ENCODE measurements around the gene ST8SIA4.

ST8SIA4 gene

DNA sequence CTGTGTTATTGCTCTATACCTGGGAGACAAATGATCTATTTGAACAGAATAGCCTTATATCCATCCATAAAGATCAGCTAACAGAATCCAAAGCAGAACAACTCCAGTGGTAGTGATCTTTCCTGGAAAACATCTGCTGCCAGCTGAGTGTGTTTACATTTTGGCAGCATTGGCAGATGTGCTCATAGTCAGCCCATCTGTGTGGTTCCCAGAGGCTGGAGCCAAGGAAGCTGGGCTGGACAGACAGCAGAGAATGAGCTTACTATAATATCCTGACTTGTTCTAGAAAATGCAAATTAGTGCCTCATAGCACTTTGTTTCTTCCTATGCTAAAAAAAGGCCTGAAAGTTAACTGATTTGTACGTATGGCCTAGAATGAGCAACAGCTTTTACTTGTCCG lies 99.7 kb downstream of the ST8SIA4 start:
- Histone ChIP-seq H2BK12ac (ENCODE audit: low read length) (no peak overlapping the region), H3K4me1 (ENCODE audit: control insufficient read depth in 2 of 2, insufficient read depth in 1 of 2, low read depth in 1 of 2, low read length in 2 of 2) (no peaks in the 10 kb centered on the region), H3K27ac (replicated peaks; ENCODE audit: low read length) (no peak overlapping the region), H3K36me3 (replicated peaks in 1 of 2; ENCODE audit: control insufficient read depth in 2 of 2, insufficient read depth in 2 of 2, low read length in 2 of 2) (peaks cover 0 to 2% of the 10 kb centered on the region in 2 donors), H4K91ac (ENCODE audit: low read depth, low read length, poor library complexity) (no peak overlapping the region), H3K14ac (ENCODE audit: low read length) (no peak overlapping the region), H4K8ac (ENCODE audit: low read depth, low read length) (no peak overlapping the region), H3K9ac (ENCODE audit: low read depth, low read length, poor library complexity) (no peak overlapping the region), H2AFZ (ENCODE audit: low read length) (no peak overlapping the region), H3K18ac (ENCODE audit: low read length) (no peak overlapping the region), H2BK15ac (ENCODE audit: low read length) (no peak overlapping the region), H3K4me3 (ENCODE audit: low read length in 2 of 2) (no peak overlapping the region), H3K23ac (ENCODE audit: low read depth, low read length, poor library complexity) (no peak overlapping the region), H3K27me3 (ENCODE audit: control insufficient read depth in 3 of 3, insufficient read depth in 3 of 3, low read depth in 1 of 3, low read length in 3 of 3) (no peaks in the 10 kb centered on the region), H2BK5ac (ENCODE audit: low read length) (no peak overlapping the region), H3K4me2 (ENCODE audit: insufficient read depth, low read length, poor library complexity, severe bottlenecking) (no peak overlapping the region), H2AK5ac (ENCODE audit: low read depth, low read length) (no peak overlapping the region), H2BK120ac (ENCODE audit: low read depth, low read length) (no peak overlapping the region), H3K4ac (ENCODE audit: low read length) (no peak overlapping the region), H3K79me1 (ENCODE audit: low read depth, low read length) (no peaks in the 10 kb centered on the region), H3K9me3 (replicated peaks in 1 of 2; ENCODE audit: control insufficient read depth in 2 of 2, insufficient read depth in 1 of 2, low read depth in 1 of 2, low read length in 2 of 2) (peaks cover 0 to 7% of the 10 kb centered on the region in 2 donors)
- no CpG with 5 or more reads among the region's 2 CpGs for WGBS, 2 donors (ENCODE audit: extremely low coverage in 2 of 2, insufficient read length in 2 of 2, insufficient replicate concordance in 1 of 2)
- no peak for DNase-seq (ENCODE audit: low spot score)

DNA sequence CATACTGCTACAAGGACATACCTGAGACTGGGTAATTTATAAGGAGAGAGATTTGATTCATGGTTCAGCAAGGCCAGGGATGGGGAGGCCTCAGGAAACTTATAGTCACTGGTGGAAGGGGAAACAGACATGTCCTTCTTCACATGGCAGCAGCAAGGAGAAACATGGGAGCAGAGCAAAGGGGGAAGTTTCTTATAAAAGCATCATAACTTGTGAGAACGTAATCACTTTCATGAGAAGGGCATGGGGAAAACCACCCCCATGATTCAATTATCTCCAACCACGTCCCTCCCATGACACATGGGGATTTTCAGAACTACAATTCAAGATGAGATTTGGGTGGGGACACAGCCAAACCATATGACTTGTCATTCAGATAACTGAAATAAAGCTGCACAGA lies 100.9 kb downstream of the ST8SIA4 start:
- no peak overlapping the region for H2BK15ac ChIP-seq (ENCODE audit: low read length)
- H3K27ac ChIP-seq (replicated peaks; ENCODE audit: low read length): no peak overlapping the region
- no peak overlapping the region for H4K91ac ChIP-seq (ENCODE audit: low read depth, low read length, poor library complexity)
- peaks cover 0 to 7% of the 10 kb centered on the region in 2 donors for H3K9me3 ChIP-seq (replicated peaks in 1 of 2; ENCODE audit: control insufficient read depth in 2 of 2, insufficient read depth in 1 of 2, low read depth in 1 of 2, low read length in 2 of 2)
- H2BK12ac ChIP-seq (ENCODE audit: low read length): no peak overlapping the region
- no peak overlapping the region for H2AFZ ChIP-seq (ENCODE audit: low read length)
- DNase-seq (ENCODE audit: low spot score): no peak
- no peak overlapping the region for H3K4me2 ChIP-seq (ENCODE audit: insufficient read depth, low read length, poor library complexity, severe bottlenecking)
- H3K4me1 ChIP-seq (ENCODE audit: control insufficient read depth in 2 of 2, insufficient read depth in 1 of 2, low read depth in 1 of 2, low read length in 2 of 2): no peaks in the 10 kb centered on the region
- H3K27me3 ChIP-seq (ENCODE audit: control insufficient read depth in 3 of 3, insufficient read depth in 3 of 3, low read depth in 1 of 3, low read length in 3 of 3): no peaks in the 10 kb centered on the region
- no peak overlapping the region for H4K8ac ChIP-seq (ENCODE audit: low read depth, low read length)
- H2AK5ac ChIP-seq (ENCODE audit: low read depth, low read length): no peak overlapping the region
- no peak overlapping the region for H3K4ac ChIP-seq (ENCODE audit: low read length)
- H3K79me1 ChIP-seq (ENCODE audit: low read depth, low read length): no peaks in the 10 kb centered on the region
- no peak overlapping the region for H2BK5ac ChIP-seq (ENCODE audit: low read length)
- H3K14ac ChIP-seq (ENCODE audit: low read length): no peak overlapping the region
- no peak overlapping the region for H3K9ac ChIP-seq (ENCODE audit: low read depth, low read length, poor library complexity)
- no CpG with 5 or more reads among the region's 2 CpGs for WGBS, 2 donors (ENCODE audit: extremely low coverage in 2 of 2, insufficient read length in 2 of 2, insufficient replicate concordance in 1 of 2)
- no peak overlapping the region for H3K23ac ChIP-seq (ENCODE audit: low read depth, low read length, poor library complexity)
- no peak overlapping the region for H3K4me3 ChIP-seq (ENCODE audit: low read length in 2 of 2)
- H3K18ac ChIP-seq (ENCODE audit: low read length): no peak overlapping the region
- H2BK120ac ChIP-seq (ENCODE audit: low read depth, low read length): no peak overlapping the region
- no peaks in the 10 kb centered on the region for H3K36me3 ChIP-seq (replicated peaks in 1 of 2; ENCODE audit: control insufficient read depth in 2 of 2, insufficient read depth in 2 of 2, low read length in 2 of 2)

GRCh38 chr5:100800562-100800961 lies 102.5 kb downstream of the ST8SIA4 start:
- Histone ChIP-seq H3K4me1 (ENCODE audit: control insufficient read depth in 2 of 2, insufficient read depth in 1 of 2, low read depth in 1 of 2, low read length in 2 of 2) (no peaks in the 10 kb centered on the region), H3K79me1 (ENCODE audit: low read depth, low read length) (no peaks in the 10 kb centered on the region), H2AK5ac (ENCODE audit: low read depth, low read length) (no peak overlapping the region), H3K4me3 (ENCODE audit: low read length in 2 of 2) (no peak overlapping the region), H3K9me3 (replicated peaks in 1 of 2; ENCODE audit: control insufficient read depth in 2 of 2, insufficient read depth in 1 of 2, low read depth in 1 of 2, low read length in 2 of 2) (peaks cover 0 to 7% of the 10 kb centered on the region in 2 donors), H2AFZ (ENCODE audit: low read length) (no peak overlapping the region), H3K4ac (ENCODE audit: low read length) (no peak overlapping the region), H2BK5ac (ENCODE audit: low read length) (no peak overlapping the region), H3K36me3 (replicated peaks in 1 of 2; ENCODE audit: control insufficient read depth in 2 of 2, insufficient read depth in 2 of 2, low read length in 2 of 2) (no peaks in the 10 kb centered on the region), H3K23ac (ENCODE audit: low read depth, low read length, poor library complexity) (no peak overlapping the region), H3K27ac (replicated peaks; ENCODE audit: low read length) (no peak overlapping the region), H4K8ac (ENCODE audit: low read depth, low read length) (no peak overlapping the region), H3K4me2 (ENCODE audit: insufficient read depth, low read length, poor library complexity, severe bottlenecking) (no peak overlapping the region), H3K14ac (ENCODE audit: low read length) (no peak overlapping the region), H2BK15ac (ENCODE audit: low read length) (no peak overlapping the region), H2BK12ac (ENCODE audit: low read length) (no peak overlapping the region), H3K27me3 (ENCODE audit: control insufficient read depth in 3 of 3, insufficient read depth in 3 of 3, low read depth in 1 of 3, low read length in 3 of 3) (no peaks in the 10 kb centered on the region), H3K18ac (ENCODE audit: low read length) (no peak overlapping the region), H4K91ac (ENCODE audit: low read depth, low read length, poor library complexity) (no peak overlapping the region), H2BK120ac (ENCODE audit: low read depth, low read length) (no peak overlapping the region), H3K9ac (ENCODE audit: low read depth, low read length, poor library complexity) (no peak overlapping the region)
- WGBS, 2 donors (ENCODE audit: extremely low coverage in 2 of 2, insufficient read length in 2 of 2, insufficient replicate concordance in 1 of 2): no CpG with 5 or more reads among the region's 5 CpGs
- DNase-seq (ENCODE audit: low spot score): no peak

DNA sequence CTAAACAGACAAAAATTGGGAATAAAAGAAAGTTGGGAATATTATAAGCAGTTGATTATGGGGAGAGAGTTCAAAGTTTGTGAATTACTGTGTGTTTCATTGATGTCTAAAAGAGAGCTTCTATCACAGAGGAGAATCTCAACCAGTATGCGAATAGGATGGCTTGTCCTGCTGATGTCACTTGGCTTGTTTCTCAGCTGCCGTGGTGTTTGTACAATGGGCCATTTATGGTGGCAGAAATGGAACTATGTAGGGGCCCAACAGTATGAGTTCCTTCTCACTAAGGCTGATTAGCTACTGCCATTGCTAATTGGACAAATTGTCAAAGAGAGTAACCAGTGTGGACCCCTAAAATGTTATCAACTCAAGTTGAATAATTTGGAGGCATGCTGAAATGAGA lies 103.9 kb downstream of the ST8SIA4 start:
- Histone ChIP-seq H3K9ac (ENCODE audit: low read depth, low read length, poor library complexity) (no peak overlapping the region), H3K36me3 (replicated peaks in 1 of 2; ENCODE audit: control insufficient read depth in 2 of 2, insufficient read depth in 2 of 2, low read length in 2 of 2) (no peaks in the 10 kb centered on the region), H3K23ac (ENCODE audit: low read depth, low read length, poor library complexity) (no peak overlapping the region), H3K4me2 (ENCODE audit: insufficient read depth, low read length, poor library complexity, severe bottlenecking) (no peak overlapping the region), H4K91ac (ENCODE audit: low read depth, low read length, poor library complexity) (no peak overlapping the region), H2AK5ac (ENCODE audit: low read depth, low read length) (no peak overlapping the region), H3K4ac (ENCODE audit: low read length) (no peak overlapping the region), H3K4me1 (ENCODE audit: control insufficient read depth in 2 of 2, insufficient read depth in 1 of 2, low read depth in 1 of 2, low read length in 2 of 2) (no peaks in the 10 kb centered on the region), H2BK5ac (ENCODE audit: low read length) (no peak overlapping the region), H4K8ac (ENCODE audit: low read depth, low read length) (no peak overlapping the region), H3K27ac (replicated peaks; ENCODE audit: low read length) (no peak overlapping the region), H3K27me3 (ENCODE audit: control insufficient read depth in 3 of 3, insufficient read depth in 3 of 3, low read depth in 1 of 3, low read length in 3 of 3) (no peaks in the 10 kb centered on the region), H3K14ac (ENCODE audit: low read length) (no peak overlapping the region), H2AFZ (ENCODE audit: low read length) (no peak overlapping the region), H2BK12ac (ENCODE audit: low read length) (no peak overlapping the region), H2BK120ac (ENCODE audit: low read depth, low read length) (no peak overlapping the region), H3K9me3 (replicated peaks in 1 of 2; ENCODE audit: control insufficient read depth in 2 of 2, insufficient read depth in 1 of 2, low read depth in 1 of 2, low read length in 2 of 2) (peaks cover 0 to 7% of the 10 kb centered on the region in 2 donors), H2BK15ac (ENCODE audit: low read length) (no peak overlapping the region), H3K4me3 (ENCODE audit: low read length in 2 of 2) (no peak overlapping the region), H3K18ac (ENCODE audit: low read length) (no peak overlapping the region), H3K79me1 (ENCODE audit: low read depth, low read length) (no peaks in the 10 kb centered on the region)
- DNase-seq (ENCODE audit: low spot score): no peak
- WGBS, 2 donors (ENCODE audit: extremely low coverage in 2 of 2, insufficient read length in 2 of 2, insufficient replicate concordance in 1 of 2): no CpG with 5 or more reads among the region's 2 CpGs

All from neuronal stem cell (in vitro differentiated cells).